ENCODE data around the gene LARP1.

DNA sequence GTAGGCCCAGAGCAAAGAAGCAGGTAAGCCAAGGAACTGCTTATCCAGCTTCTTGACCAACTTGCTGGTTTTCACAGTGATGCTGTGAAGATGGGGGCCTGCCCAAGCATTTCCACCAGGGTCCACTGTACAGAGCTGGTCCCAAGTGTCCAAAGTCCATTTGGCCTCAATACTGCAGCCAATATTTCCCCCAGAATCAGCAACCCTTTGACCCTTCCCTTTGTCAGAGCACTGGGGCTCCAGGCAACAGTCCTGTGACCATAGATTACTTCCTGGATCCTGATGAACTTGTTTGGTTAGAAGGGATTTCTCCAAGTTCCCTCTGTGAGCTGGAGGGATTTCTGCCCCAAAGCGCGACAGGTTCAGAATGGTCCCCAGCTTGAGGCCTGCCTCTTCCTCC lies 68.9 kb downstream of the LARP1 start:
- TF ChIP-seq POLR2A (IDR thresholded peaks at IDR 0.05): no peak
- TF ChIP-seq, protein P1, sequence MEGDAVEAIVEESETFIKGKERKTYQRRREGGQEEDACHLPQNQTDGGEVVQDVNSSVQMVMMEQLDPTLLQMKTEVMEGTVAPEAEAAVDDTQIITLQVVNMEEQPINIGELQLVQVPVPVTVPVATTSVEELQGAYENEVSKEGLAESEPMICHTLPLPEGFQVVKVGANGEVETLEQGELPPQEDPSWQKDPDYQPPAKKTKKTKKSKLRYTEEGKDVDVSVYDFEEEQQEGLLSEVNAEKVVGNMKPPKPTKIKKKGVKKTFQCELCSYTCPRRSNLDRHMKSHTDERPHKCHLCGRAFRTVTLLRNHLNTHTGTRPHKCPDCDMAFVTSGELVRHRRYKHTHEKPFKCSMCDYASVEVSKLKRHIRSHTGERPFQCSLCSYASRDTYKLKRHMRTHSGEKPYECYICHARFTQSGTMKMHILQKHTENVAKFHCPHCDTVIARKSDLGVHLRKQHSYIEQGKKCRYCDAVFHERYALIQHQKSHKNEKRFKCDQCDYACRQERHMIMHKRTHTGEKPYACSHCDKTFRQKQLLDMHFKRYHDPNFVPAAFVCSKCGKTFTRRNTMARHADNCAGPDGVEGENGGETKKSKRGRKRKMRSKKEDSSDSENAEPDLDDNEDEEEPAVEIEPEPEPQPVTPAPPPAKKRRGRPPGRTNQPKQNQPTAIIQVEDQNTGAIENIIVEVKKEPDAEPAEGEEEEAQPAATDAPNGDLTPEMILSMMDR (IDR thresholded peaks at IDR 0.05): no peak
